Body of pancreas (tissue), 4 donors: ENCODE measurements around the gene RSL1D1.

Source experiments
- POLR2A ChIP-seq, 3 donors: fragments of 450-650 bp; IDR thresholded peaks; one replicate each; pipeline ENCODE4 v1.6.1; 2016; ENCODE audit warnings: antibody characterized with exemption in 3 of 3, mild to moderate bottlenecking in 2 of 3
- TF ChIP-seq, protein P1 (sequence below), 7 experiments: fragments of 450-650 bp in 4 of 7; fragments of 200-600 bp in 3 of 7; sonication (generic) in 3 of 7; IDR thresholded peaks; one replicate each; pipeline ENCODE4 v1.5.1; 2016 to 2019; ENCODE audit warnings: antibody characterized with exemption in 7 of 7

GRCh38 chr16:11844499-11844898 is 6.8 kb downstream of the RSL1D1 start:
- TF ChIP-seq POLR2A (IDR thresholded peaks at IDR 0.05): no peak
- TF ChIP-seq, protein P1, sequence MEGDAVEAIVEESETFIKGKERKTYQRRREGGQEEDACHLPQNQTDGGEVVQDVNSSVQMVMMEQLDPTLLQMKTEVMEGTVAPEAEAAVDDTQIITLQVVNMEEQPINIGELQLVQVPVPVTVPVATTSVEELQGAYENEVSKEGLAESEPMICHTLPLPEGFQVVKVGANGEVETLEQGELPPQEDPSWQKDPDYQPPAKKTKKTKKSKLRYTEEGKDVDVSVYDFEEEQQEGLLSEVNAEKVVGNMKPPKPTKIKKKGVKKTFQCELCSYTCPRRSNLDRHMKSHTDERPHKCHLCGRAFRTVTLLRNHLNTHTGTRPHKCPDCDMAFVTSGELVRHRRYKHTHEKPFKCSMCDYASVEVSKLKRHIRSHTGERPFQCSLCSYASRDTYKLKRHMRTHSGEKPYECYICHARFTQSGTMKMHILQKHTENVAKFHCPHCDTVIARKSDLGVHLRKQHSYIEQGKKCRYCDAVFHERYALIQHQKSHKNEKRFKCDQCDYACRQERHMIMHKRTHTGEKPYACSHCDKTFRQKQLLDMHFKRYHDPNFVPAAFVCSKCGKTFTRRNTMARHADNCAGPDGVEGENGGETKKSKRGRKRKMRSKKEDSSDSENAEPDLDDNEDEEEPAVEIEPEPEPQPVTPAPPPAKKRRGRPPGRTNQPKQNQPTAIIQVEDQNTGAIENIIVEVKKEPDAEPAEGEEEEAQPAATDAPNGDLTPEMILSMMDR (IDR thresholded peaks at IDR 0.05): no peak
